ENCODE data around the gene ASTL. TPM values are rescaled to one million over a fixed set of nuclear protein-coding genes. Genes with fewer than 3 reads are reported as not detected.

Gene ASTL
- total and polyA plus RNA-seq, 9 of the 15 experiments (the other 6 are each of a cell fraction or from before 2014, with no cell fraction given): not detected

DNA sequence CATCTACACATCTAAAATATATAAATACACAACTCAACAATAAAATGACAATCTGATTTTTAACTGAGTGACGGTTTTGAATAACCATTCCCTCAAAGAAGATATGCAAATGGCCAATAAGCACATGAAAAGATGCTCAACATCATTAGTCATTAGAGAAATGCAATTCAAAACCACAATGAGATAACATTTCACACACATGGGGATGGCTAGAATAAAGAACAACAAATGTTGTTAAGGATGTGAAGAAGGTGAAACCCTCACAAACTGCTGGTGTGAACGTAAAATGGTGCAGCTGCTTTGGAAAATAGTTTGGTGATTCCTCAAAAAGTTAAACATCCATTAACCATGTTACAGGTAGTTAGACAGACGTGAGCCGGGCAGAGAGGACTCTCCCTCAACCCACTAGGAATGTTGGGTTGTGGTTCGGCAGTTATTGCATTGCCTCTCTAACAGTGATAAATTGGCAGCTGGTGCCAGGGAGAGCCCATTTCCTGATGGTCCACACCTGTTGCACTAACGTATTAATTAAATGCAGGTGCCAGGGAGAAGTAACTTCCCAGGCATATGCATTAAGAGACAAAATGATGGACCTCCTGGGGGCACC, 29.2 kb upstream of the ASTL start:
- H3K4me2 ChIP-seq (ENCODE audit: insufficient read depth, low read length): no peak overlapping the region
- no TSS peak for BruUV-seq (replicated peaks)
- intact Hi-C loops (cut with micrococcal nuclease): no loop called here
- H3K9me1 ChIP-seq (ENCODE audit: control insufficient read depth, insufficient read depth, low read length): no peaks in the 10 kb centered on the region
- H4K20me1 ChIP-seq (replicated peaks; ENCODE audit: control insufficient read depth, insufficient read depth, low read length): no peaks in the 10 kb centered on the region
- ChIA-PET CTCF (ENCODE audit: low intra/inter-chr PET ratio) (no interaction called here), POLR2A (no interaction called here)
- in situ Hi-C loops (cut with MboI): no loop called here
- DNase-seq (ENCODE audit: extremely low read depth in 1 of 4, low spot score in 3 of 4) (no peak), FAIRE-seq (peak; percentile 29), ATAC-seq (no peak)
- no peak overlapping the region for H2AFZ ChIP-seq (ENCODE audit: low read depth, low read length)
- no peaks in the 10 kb centered on the region for H3K27me3 ChIP-seq (ENCODE audit: control insufficient read depth in 2 of 2, insufficient read depth in 2 of 2, low read length in 2 of 2)
- H3K36me3 ChIP-seq (ENCODE audit: control insufficient read depth, insufficient read depth, low read length): no peaks in the 10 kb centered on the region
- peaks cover 4% of the 10 kb centered on the region; the same call in 1 of the 2 replicates for H3K9me3 ChIP-seq (replicated peaks; ENCODE audit: control insufficient read depth, insufficient read depth, low read depth, low read length)
- peaks cover 2 to 21% of the 10 kb centered on the region in 2 experiments; a peak in 4 of 5 replicates for H3K4me1 ChIP-seq (replicated peaks in 1 of 2; ENCODE audit: control insufficient read depth in 2 of 2, insufficient read depth in 2 of 2, low read length in 2 of 2)
- no peaks in the 10 kb centered on the region for H3K79me2 ChIP-seq (ENCODE audit: control insufficient read depth, insufficient read depth, low read length)
- H3K9ac ChIP-seq (ENCODE audit: insufficient read depth in 1 of 2, low read depth in 2 of 2, low read length in 2 of 2): no peak overlapping the region
- TF ChIP-seq ZSCAN29 (IDR thresholded peaks at IDR 0.05) (no peak), ZNF165 (CRISPR knock-in tag; IDR thresholded peaks at IDR 0.05; ENCODE audit: borderline replicate concordance) (no peak), ESRRB (CRISPR knock-in tag; IDR thresholded peaks at IDR 0.05; ENCODE audit: borderline replicate concordance) (no peak), ZNF584 (CRISPR knock-in tag; IDR thresholded peaks at IDR 0.05; ENCODE audit: low read depth) (no peak), ZNF212 (CRISPR knock-in tag; IDR thresholded peaks at IDR 0.05) (no peak), ZKSCAN1 (IDR thresholded peaks at IDR 0.05; ENCODE audit: low read depth, low read length) (no peak), DDX20 (tag; IDR thresholded peaks at IDR 0.05; ENCODE audit: low read depth) (no peak), RUNX1 (IDR thresholded peaks at IDR 0.05; ENCODE audit: low read depth) (no peak), ZSCAN32 (CRISPR knock-in tag; IDR thresholded peaks at IDR 0.05) (no peak), KDM5B (IDR thresholded peaks at IDR 0.05; ENCODE audit: insufficient replicate concordance, low read depth, low read length) (no peak), POLR2AphosphoS5 (IDR thresholded peaks at IDR 0.05; ENCODE audit: control insufficient read depth, insufficient read depth, low read depth, low read length) (no peak), ZNF408 (CRISPR knock-in tag; IDR thresholded peaks at IDR 0.05; ENCODE audit: low read depth) (no peak)
- TF ChIP-seq, protein P1, sequence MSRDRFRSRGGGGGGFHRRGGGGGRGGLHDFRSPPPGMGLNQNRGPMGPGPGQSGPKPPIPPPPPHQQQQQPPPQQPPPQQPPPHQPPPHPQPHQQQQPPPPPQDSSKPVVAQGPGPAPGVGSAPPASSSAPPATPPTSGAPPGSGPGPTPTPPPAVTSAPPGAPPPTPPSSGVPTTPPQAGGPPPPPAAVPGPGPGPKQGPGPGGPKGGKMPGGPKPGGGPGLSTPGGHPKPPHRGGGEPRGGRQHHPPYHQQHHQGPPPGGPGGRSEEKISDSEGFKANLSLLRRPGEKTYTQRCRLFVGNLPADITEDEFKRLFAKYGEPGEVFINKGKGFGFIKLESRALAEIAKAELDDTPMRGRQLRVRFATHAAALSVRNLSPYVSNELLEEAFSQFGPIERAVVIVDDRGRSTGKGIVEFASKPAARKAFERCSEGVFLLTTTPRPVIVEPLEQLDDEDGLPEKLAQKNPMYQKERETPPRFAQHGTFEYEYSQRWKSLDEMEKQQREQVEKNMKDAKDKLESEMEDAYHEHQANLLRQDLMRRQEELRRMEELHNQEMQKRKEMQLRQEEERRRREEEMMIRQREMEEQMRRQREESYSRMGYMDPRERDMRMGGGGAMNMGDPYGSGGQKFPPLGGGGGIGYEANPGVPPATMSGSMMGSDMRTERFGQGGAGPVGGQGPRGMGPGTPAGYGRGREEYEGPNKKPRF (IDR thresholded peaks at IDR 0.05; ENCODE audit: low read depth, low read length): no peak
- TF ChIP-seq, protein P2, sequence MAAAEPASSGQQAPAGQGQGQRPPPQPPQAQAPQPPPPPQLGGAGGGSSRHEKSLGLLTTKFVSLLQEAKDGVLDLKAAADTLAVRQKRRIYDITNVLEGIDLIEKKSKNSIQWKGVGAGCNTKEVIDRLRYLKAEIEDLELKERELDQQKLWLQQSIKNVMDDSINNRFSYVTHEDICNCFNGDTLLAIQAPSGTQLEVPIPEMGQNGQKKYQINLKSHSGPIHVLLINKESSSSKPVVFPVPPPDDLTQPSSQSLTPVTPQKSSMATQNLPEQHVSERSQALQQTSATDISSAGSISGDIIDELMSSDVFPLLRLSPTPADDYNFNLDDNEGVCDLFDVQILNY (CRISPR knock-in tag; IDR thresholded peaks at IDR 0.05): no peak
- TF ChIP-seq, protein P3, sequence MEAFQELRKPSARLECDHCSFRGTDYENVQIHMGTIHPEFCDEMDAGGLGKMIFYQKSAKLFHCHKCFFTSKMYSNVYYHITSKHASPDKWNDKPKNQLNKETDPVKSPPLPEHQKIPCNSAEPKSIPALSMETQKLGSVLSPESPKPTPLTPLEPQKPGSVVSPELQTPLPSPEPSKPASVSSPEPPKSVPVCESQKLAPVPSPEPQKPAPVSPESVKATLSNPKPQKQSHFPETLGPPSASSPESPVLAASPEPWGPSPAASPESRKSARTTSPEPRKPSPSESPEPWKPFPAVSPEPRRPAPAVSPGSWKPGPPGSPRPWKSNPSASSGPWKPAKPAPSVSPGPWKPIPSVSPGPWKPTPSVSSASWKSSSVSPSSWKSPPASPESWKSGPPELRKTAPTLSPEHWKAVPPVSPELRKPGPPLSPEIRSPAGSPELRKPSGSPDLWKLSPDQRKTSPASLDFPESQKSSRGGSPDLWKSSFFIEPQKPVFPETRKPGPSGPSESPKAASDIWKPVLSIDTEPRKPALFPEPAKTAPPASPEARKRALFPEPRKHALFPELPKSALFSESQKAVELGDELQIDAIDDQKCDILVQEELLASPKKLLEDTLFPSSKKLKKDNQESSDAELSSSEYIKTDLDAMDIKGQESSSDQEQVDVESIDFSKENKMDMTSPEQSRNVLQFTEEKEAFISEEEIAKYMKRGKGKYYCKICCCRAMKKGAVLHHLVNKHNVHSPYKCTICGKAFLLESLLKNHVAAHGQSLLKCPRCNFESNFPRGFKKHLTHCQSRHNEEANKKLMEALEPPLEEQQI (IDR thresholded peaks at IDR 0.05): no peak
- TF ChIP-seq, protein P4, sequence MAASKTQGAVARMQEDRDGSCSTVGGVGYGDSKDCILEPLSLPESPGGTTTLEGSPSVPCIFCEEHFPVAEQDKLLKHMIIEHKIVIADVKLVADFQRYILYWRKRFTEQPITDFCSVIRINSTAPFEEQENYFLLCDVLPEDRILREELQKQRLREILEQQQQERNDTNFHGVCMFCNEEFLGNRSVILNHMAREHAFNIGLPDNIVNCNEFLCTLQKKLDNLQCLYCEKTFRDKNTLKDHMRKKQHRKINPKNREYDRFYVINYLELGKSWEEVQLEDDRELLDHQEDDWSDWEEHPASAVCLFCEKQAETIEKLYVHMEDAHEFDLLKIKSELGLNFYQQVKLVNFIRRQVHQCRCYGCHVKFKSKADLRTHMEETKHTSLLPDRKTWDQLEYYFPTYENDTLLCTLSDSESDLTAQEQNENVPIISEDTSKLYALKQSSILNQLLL (CRISPR knock-in tag; IDR thresholded peaks at IDR 0.05; ENCODE audit: borderline replicate concordance): no peak
- H3K4me3 ChIP-seq: no peak overlapping the region
- H3K27ac ChIP-seq (ENCODE audit: extremely low read depth, low read depth, low read length): no peak overlapping the region
- 27% methylated on average over 6 of the region's 6 CpGs for WGBS (ENCODE audit: insufficient coverage, low coverage, missing lambda C conversion rate)
